Calu3 (cell line): ENCODE data around the gene MYO10. TPM values are rescaled to one million over a fixed set of nuclear protein-coding genes. Genes with fewer than 3 reads are reported as not detected.

ENCODE experiments used
- BruUV-seq: library from RNA; stranded (reverse); fragments of 400-500 nt; replicated peaks from 2 replicates; lab custom pipeline; 2021; lab: Mats Ljungman, UMichigan
- CTCF ChIA-PET: fragments of 300-600 bp; sonication (Branson Sonifier 250); formaldehyde crosslinking; loops from one replicate; lab custom pipeline; 2022; ENCODE audit warnings: antibody characterized with exemption; lab: Charles Lee
- DNase-seq: peaks from one replicate; pipeline ENCODE4 v3.0.0; 2022
- H3K27ac Mint-ChIP-seq: one replicate; pipeline ENCODE4 v1.8.0; 2022; ENCODE audit warnings: mixed read lengths; ENCODE audit not compliant: unreplicated experiment
- H3K27me3 Mint-ChIP-seq: one replicate; pipeline ENCODE4 v1.8.0; 2022; ENCODE audit warnings: mixed read lengths; ENCODE audit not compliant: unreplicated experiment
- H3K36me3 Mint-ChIP-seq: one replicate; pipeline ENCODE4 v1.8.0; 2022; ENCODE audit warnings: mild to moderate bottlenecking, moderate library complexity, mixed read lengths; ENCODE audit not compliant: insufficient read depth, unreplicated experiment
- H3K4me1 Mint-ChIP-seq: one replicate; pipeline ENCODE4 v1.8.0; 2022; ENCODE audit warnings: mild to moderate bottlenecking, low read depth, mixed read lengths; ENCODE audit not compliant: unreplicated experiment
- H3K4me3 Mint-ChIP-seq: one replicate; pipeline ENCODE4 v1.8.0; 2022; ENCODE audit warnings: mild to moderate bottlenecking, low read depth, moderate library complexity, mixed read lengths; ENCODE audit not compliant: unreplicated experiment
- H3K9me3 Mint-ChIP-seq: one replicate; pipeline ENCODE4 v1.8.0; 2022; ENCODE audit warnings: low read depth, mixed read lengths; ENCODE audit not compliant: unreplicated experiment
- intact Hi-C: fragments of 100-400 bp; cut with micrococcal nuclease; formaldehyde crosslinking; loops from one replicate; pipeline ENCODE4 v1.10.0; 2022; ENCODE audit not compliant: unreplicated experiment
- total RNA-seq: library from RNA; stranded (reverse); gene quantifications from 2 replicates; pipeline ENCODE4 v1.2.3, GENCODE V29; 2022
- TF ChIP-seq, protein P1 (sequence below): fragments of 200-600 bp; IDR thresholded peaks from one replicate; pipeline ENCODE4 v1.8.0; 2022; ENCODE audit warnings: antibody characterized with exemption; ENCODE audit not compliant: unreplicated experiment

MYO10 gene
- total RNA-seq, 1 experiment from 2014 or later: 101 TPM

DNA sequence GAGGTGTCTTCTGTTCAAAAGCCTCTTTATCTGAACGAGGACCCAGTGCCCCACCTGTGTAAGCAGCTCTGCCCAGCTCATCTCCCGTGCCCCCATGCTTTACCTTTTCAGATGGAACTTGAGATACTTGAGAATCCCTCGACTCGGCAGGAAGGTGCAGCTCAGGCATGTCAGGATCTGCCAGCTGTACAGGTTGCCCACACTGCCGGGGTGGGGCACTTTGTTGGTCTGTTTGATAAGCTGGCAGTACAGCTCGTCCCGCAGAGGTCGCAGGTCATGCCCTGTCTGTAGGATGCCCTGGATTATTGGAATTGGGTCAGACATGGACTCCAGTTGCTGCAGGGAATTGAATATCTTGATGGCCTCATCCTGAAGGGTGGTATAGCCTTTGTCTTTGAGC lies 261.3 kb downstream of the MYO10 start:
- H3K4me1 Mint-ChIP-seq: no peaks in the 10 kb centered on the region
- no peak for DNase-seq
- TF ChIP-seq, protein P1, sequence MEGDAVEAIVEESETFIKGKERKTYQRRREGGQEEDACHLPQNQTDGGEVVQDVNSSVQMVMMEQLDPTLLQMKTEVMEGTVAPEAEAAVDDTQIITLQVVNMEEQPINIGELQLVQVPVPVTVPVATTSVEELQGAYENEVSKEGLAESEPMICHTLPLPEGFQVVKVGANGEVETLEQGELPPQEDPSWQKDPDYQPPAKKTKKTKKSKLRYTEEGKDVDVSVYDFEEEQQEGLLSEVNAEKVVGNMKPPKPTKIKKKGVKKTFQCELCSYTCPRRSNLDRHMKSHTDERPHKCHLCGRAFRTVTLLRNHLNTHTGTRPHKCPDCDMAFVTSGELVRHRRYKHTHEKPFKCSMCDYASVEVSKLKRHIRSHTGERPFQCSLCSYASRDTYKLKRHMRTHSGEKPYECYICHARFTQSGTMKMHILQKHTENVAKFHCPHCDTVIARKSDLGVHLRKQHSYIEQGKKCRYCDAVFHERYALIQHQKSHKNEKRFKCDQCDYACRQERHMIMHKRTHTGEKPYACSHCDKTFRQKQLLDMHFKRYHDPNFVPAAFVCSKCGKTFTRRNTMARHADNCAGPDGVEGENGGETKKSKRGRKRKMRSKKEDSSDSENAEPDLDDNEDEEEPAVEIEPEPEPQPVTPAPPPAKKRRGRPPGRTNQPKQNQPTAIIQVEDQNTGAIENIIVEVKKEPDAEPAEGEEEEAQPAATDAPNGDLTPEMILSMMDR: no peak
- BruUV-seq: no TSS peak
- H3K27ac Mint-ChIP-seq: no peak overlapping the region
- H3K9me3 Mint-ChIP-seq: no peaks in the 10 kb centered on the region
- H3K4me3 Mint-ChIP-seq: no peak overlapping the region
- H3K27me3 Mint-ChIP-seq: no peaks in the 10 kb centered on the region
- CTCF ChIA-PET: no interaction called here
- H3K36me3 Mint-ChIP-seq: peaks cover 80% of the 10 kb centered on the region
- intact Hi-C loops: no loop called here

DNA sequence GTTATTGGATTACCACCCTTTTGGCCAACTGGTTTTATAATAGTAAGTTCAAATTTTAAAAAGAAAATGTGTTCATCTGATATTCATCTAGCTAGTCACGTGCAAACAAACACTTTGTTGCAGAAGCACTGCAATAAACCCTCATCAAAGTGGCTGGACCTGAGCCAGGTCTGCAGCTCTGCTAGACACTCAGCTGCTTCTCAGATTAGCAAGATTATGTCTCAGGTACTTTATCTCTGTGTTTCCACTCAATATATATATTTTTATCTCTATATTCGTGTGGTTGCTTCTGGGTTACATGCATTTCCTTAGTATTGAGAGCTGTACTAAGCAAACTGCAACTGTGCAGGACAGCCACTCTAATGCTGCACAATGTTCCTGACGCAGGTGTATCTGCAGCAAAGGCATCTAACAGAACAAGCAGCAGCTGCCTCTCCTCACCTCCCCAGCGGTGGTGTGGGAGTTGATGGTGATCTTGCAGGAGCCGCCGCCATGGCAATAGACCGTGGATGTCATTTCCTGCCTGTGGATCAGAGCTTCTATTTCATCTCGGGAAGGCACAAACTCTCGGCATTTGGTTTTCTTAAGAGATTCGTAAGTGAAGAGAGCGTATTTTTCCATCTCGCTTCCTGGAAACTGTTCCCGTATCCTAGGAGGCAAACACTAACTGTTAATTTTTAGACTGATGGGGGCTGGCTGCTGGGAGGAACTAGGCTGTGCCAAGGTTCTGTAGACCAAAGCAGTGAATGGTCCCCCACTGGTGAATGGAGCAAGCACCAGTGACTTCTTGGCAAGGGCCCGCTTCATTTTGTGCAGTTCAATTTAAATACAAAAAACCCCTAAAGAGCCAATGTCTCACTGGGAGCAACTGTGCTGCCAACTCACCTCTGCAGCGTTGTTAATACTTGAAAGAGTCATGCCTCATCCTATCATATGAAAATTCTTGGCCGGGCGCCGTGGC lies 262.6 kb downstream of the MYO10 start:
- H3K4me3 Mint-ChIP-seq: no peak overlapping the region
- CTCF ChIA-PET: interaction anchor here (0.6 kb wide), 1 partner anchor 26 kb away, joined by 3 read pairs; no protein-coding TSS in a partner anchor
- no peaks in the 10 kb centered on the region for H3K27me3 Mint-ChIP-seq
- no peak overlapping the region for H3K27ac Mint-ChIP-seq
- DNase-seq: no peak
- H3K4me1 Mint-ChIP-seq: no peaks in the 10 kb centered on the region
- intact Hi-C loops: no loop called here
- BruUV-seq: no TSS peak
- H3K36me3 Mint-ChIP-seq: peaks cover 74% of the 10 kb centered on the region
- TF ChIP-seq, protein P1: no peak
- H3K9me3 Mint-ChIP-seq: no peaks in the 10 kb centered on the region

DNA sequence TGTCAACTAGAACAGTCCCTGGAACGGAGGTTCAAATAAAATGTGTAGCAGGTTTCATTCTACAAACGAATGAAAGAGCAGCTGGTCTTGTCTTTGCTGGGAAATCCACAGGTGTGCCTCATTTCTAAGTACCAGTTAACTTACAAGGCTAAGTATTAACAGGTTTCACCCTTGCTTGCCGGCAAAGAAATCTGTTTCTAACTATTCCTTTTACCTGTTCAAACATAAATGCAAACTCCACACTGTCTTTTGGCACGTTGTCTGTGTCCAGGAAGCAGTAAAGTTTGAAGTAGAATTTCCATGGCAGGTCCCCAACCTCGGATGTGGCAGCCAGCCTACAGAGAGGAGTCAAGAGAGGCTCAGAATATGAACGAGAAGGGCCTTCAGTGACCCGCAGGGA lies 264.9 kb downstream of the MYO10 start:
- Mint-ChIP-seq H3K27me3 (no peaks in the 10 kb centered on the region), H3K36me3 (peaks cover 76% of the 10 kb centered on the region), H3K9me3 (no peaks in the 10 kb centered on the region), H3K27ac (peak overlapping the region; percentile 86), H3K4me1 (no peaks in the 10 kb centered on the region), H3K4me3 (no peak overlapping the region)
- intact Hi-C loops: no loop called here
- CTCF ChIA-PET: no interaction called here
- TF ChIP-seq, protein P1: no peak
- DNase-seq: no peak
- BruUV-seq: TSS peak; percentile 20

DNA sequence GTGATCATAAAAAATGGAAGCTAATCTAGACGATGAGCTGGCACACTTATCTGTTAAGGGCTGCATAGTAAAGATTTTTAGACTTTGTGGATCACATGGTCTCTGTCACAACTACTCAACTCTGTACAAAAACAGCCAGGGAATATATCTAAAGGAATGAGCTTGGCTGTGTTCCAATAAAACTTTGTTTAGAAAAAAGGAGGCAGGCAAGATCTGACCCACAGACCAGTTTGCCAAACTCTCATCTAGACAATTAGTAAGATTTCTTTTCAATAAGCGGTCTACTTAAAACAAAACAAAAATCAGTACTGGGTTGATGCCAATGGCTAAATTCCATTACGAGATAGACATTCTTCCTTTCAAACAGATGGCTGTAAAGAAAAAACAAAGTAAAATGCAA lies 266.3 kb downstream of the MYO10 start:
- intact Hi-C loops: no loop called here
- Mint-ChIP-seq H3K9me3 (no peaks in the 10 kb centered on the region), H3K4me3 (no peak overlapping the region), H3K4me1 (no peaks in the 10 kb centered on the region), H3K27me3 (no peaks in the 10 kb centered on the region), H3K27ac (no peak overlapping the region), H3K36me3 (peaks cover 80% of the 10 kb centered on the region)
- BruUV-seq: no TSS peak
- DNase-seq: no peak
- TF ChIP-seq, protein P1: no peak
- CTCF ChIA-PET: interaction anchor here (1.2 kb wide), 1 partner anchor 117 kb away, joined by 3 read pairs; no protein-coding TSS in a partner anchor
